ENCODE results near the gene OVCA2. TPM values are rescaled to one million over a fixed set of nuclear protein-coding genes. Genes with fewer than 3 reads are reported as not detected.

OVCA2 gene
- total RNA-seq, 4 donors from 2014 or later = 7.9 to 27.4 (median 19.8) TPM

DNA sequence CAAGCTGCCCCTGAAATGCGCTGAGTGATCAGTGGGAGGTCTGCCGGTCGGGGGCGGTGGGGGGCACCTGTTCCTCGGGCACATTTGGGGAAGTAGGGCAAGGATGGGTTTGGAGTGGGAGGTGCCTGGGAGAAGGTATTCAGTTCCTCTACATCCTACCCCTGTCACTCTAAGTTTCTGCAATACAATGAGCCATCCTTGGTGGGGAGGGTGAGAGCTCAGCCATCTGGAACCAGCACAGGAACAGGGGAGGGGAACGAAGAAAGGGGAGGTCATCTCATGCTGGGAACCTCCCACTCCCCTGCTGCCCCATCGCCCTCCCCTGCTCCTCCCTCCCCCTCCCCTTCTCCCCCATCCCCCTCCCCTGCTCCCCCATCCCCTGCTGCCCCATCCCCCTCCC is 7.7 kb upstream of the OVCA2 start:
- Histone ChIP-seq H3K27ac (no peak overlapping the region), H3K4me1 (peaks cover 0 to 14% of the 10 kb centered on the region in 2 donors), H3K27me3 (no peaks in the 10 kb centered on the region), H3K36me3 (no peaks in the 10 kb centered on the region), H3K9me3 (no peaks in the 10 kb centered on the region), H3K4me3 (no peak overlapping the region)
- intact Hi-C loops (cut with DNase I; ENCODE audit: low total_unique reads) = no loop called here
- DNase-seq = no peak
- TF ChIP-seq POLR2A (IDR thresholded peaks at IDR 0.05) = no peak
- TF ChIP-seq, protein P1, sequence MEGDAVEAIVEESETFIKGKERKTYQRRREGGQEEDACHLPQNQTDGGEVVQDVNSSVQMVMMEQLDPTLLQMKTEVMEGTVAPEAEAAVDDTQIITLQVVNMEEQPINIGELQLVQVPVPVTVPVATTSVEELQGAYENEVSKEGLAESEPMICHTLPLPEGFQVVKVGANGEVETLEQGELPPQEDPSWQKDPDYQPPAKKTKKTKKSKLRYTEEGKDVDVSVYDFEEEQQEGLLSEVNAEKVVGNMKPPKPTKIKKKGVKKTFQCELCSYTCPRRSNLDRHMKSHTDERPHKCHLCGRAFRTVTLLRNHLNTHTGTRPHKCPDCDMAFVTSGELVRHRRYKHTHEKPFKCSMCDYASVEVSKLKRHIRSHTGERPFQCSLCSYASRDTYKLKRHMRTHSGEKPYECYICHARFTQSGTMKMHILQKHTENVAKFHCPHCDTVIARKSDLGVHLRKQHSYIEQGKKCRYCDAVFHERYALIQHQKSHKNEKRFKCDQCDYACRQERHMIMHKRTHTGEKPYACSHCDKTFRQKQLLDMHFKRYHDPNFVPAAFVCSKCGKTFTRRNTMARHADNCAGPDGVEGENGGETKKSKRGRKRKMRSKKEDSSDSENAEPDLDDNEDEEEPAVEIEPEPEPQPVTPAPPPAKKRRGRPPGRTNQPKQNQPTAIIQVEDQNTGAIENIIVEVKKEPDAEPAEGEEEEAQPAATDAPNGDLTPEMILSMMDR (IDR thresholded peaks at IDR 0.05) = no peak

DNA sequence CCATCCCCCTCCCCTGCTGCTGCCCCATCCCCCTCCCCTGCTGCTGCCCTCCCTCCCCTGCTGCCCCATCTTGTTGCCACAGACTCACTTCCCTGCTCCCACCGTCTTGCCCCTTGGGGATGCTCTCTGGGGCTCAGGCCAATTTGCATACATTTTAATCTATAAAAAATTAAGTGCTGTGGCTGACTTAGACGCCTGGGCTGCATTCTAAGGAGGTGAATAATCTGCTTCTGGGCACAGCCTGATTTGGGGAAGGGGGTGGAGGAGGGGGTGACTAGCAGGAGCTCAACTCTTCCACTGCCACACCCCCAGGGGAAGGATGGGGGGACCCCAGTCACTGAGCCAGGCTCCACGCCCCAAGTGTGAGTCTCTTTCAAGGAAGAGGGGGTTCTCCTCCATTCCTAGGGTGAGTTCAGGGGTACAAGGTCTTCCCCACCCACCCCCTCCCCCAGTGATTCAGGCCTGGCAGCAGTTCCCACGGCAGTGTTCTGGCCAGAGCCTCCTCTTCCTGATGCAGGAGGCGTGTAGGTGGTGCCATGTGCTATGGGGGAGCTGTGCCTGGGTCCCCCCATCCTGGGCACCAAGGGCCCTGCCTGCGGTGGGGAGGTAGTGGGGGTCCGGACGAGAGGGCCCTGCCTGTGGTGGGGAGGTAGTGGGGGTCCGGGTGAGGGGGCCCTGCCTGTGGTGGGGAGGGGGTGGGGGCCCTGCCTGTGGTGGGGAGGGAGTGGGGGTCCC is 6.8 kb upstream of the OVCA2 start:
- H3K27ac ChIP-seq = no peak overlapping the region
- H3K4me3 ChIP-seq = no peak overlapping the region
- TF ChIP-seq POLR2A (IDR thresholded peaks at IDR 0.05) = no peak
- TF ChIP-seq, protein P1 (IDR thresholded peaks at IDR 0.05) = no peak
- no peaks in the 10 kb centered on the region for H3K36me3 ChIP-seq
- no peaks in the 10 kb centered on the region for H3K9me3 ChIP-seq
- intact Hi-C loops (cut with DNase I; ENCODE audit: low total_unique reads) = no loop called here
- H3K4me1 ChIP-seq = peaks cover 0 to 14% of the 10 kb centered on the region in 2 donors
- DNase-seq = no peak
- H3K27me3 ChIP-seq = no peaks in the 10 kb centered on the region

DNA sequence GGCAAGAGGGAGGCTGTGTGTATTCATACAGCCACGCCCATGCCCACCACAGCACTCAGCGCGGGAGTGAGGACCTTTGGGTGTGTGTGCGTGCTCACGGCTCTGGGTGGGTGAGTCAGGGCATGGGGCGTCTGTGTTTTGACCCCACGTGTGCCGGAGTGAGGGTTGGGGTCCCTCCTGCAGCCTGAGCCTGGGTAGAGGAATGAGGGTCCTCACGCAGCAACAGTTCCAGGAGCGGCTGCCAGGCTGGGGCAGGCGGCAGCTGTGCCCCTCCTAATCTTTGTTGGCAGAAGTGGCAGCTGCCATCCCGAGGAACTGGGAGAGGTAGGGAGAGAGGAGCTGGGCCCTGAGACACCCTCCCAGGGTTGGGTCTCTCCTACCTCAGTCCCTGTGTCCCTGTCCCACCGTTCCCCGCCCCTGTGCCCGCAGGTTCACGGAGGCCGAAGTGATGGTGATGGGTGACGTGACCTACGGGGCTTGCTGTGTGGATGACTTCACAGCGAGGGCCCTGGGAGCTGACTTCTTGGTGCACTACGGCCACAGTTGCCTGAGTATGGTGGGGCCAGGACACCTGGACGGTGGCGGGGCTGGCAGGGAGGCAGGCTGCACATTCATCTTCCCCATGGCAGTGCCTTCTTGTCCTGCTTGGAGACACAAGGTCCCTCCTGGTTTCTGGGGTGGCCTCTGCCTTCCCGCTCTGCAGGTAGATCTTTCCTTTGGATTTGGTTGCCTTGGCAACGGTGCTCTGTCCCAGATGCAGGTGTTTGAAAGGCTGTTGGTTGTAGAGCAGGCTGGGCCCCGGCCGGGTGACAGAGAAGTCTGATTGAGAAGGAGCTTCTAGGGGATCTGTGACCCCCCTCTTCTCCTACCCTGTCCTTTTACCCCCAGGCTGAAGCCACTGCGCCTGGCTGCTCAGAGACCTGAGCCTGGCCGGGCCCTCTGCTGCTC is 6.0 kb upstream of the OVCA2 start:
- Histone ChIP-seq H3K9me3 (no peaks in the 10 kb centered on the region), H3K27me3 (no peaks in the 10 kb centered on the region), H3K4me1 (peaks cover 0 to 12% of the 10 kb centered on the region in 2 donors), H3K27ac (no peak overlapping the region), H3K36me3 (no peaks in the 10 kb centered on the region), H3K4me3 (no peak overlapping the region)
- no peak for DNase-seq
- no peak for TF ChIP-seq POLR2A (IDR thresholded peaks at IDR 0.05)
- TF ChIP-seq, protein P1 (IDR thresholded peaks at IDR 0.05) = no peak
- intact Hi-C loops (cut with DNase I; ENCODE audit: low total_unique reads) = no loop called here

DNA sequence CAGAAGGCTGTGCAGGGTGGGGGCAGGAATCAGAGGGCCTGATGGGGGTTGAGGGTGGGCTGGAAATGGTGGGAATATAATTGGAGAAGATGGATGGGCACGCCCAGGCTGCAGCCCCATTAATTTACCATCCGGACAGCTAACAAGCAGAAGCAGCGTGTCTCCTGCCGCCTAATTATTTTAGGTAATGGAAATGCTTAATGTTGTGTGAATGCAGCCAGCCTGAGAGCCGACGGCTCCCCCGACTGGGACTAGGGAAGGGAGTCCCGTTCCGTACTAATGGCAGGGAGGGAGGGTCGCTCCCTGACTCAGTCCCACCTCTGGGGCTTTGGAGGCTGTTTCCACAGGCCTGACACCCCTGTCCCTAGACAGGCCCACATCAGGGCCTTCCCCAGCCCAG is 4.7 kb upstream of the OVCA2 start:
- intact Hi-C loops (cut with DNase I; ENCODE audit: low total_unique reads) = no loop called here
- Histone ChIP-seq H3K27me3 (no peaks in the 10 kb centered on the region), H3K4me1 (peaks cover 0 to 2% of the 10 kb centered on the region in 2 donors), H3K4me3 (no peak overlapping the region), H3K36me3 (no peaks in the 10 kb centered on the region), H3K27ac (no peak overlapping the region), H3K9me3 (no peaks in the 10 kb centered on the region)
- DNase-seq = no peak
- no peak for TF ChIP-seq POLR2A (IDR thresholded peaks at IDR 0.05)
- TF ChIP-seq, protein P1 (IDR thresholded peaks at IDR 0.05) = no peak
